RCC 7860 (cell line): ENCODE data around the gene PTPRJ.
A peak's percentile ranks its signal among the peaks of the same experiment; 100 is the strongest.
"Not testable (repeated sequence)": the region's sequence is repeated elsewhere in the genome, so short reads cannot be mapped to it uniquely, and the experiment has no call there.

Experiments
- DNase-seq: peaks from one replicate; pipeline ENCODE4 v3.0.0-alpha.2; 2015; ENCODE audit warnings: low spot score
- FAIRE-seq: peaks from 2 replicates; lab custom pipeline; 2012; peaks lifted over from hg19 to GRCh38; lab: Jason Lieb, UNC

The PTPRJ gene

GRCh38 chr11:48184452-48184851 is 204.1 kb downstream of the PTPRJ start:
- DNase-seq (no peak), FAIRE-seq (no peak)

- FAIRE-seq, DNase-seq: not testable (repeated sequence)
Measured at GRCh38 chr11:48190906-48191654, 210.7 kb downstream of the PTPRJ start.

GRCh38 chr11:48193876-48194275 is 213.5 kb downstream of the PTPRJ start:
- peak; percentile 49 for DNase-seq
- peak; percentile 7 for FAIRE-seq

- no peak for DNase-seq
Measured at GRCh38 chr11:48207881-48208280, 227.5 kb downstream of the PTPRJ start.

GRCh38 chr11:48210052-48210451 is 229.7 kb downstream of the PTPRJ start:
- no peak for DNase-seq
- FAIRE-seq: no peak

More at GRCh38 chr11:48207881-48208280, 227.5 kb downstream of the PTPRJ start:
- no peak for FAIRE-seq

GRCh38 chr11:48216510-48216909 is 236.2 kb downstream of the PTPRJ start, which contains the start of gene OR4B1:
TSS of gene OR4B1 (plus strand) at chr11:48216810. CDS start at chr11:48216810, 0 bp downstream.
- DNase-seq (no peak), FAIRE-seq (no peak)
